Coronary artery (tissue), 2 donors: Measurements from ENCODE around the gene PDE9A.

Source experiments
- DNase-seq: peaks from one replicate; pipeline ENCODE4 v3.0.0-alpha.2; 2017; ENCODE audit warnings: low spot score
- H3K27ac ChIP-seq, 2 donors: fragments of 200-600 bp; sonication (generic); one replicate each; pipeline ENCODE4 v1.5.1; 2016 to 2019
- H3K4me3 ChIP-seq: fragments of 200-600 bp; sonication (generic); 2 replicates; pipeline ENCODE4 v1.5.1; 2016; ENCODE audit warnings: mild to moderate bottlenecking, moderate library complexity
- CTCF ChIP-seq: fragments of 200-600 bp; sonication (generic); IDR thresholded peaks from one replicate; pipeline ENCODE4 v1.5.1; 2019; ENCODE audit warnings: antibody characterized with exemption

The PDE9A gene

GRCh38 chr21:42784896-42785451 is 131.6 kb downstream of the PDE9A start:
- TF ChIP-seq CTCF: no peak
- H3K27ac ChIP-seq: no peak overlapping the region
- DNase-seq: no peak

GRCh38 chr21:42785666-42786427 is 132.4 kb downstream of the PDE9A start:
- no peak for TF ChIP-seq CTCF
- no peak for DNase-seq
- no peak overlapping the region for H3K27ac ChIP-seq
- H3K4me3 ChIP-seq: no peak overlapping the region

More at GRCh38 chr21:42784896-42785451, 131.6 kb downstream of the PDE9A start:
- H3K4me3 ChIP-seq: no peak overlapping the region

- Histone ChIP-seq H3K27ac (no peak overlapping the region), H3K4me3 (no peak overlapping the region)
- no peak for DNase-seq
- no peak for TF ChIP-seq CTCF
Measured at GRCh38 chr21:42786884-42787283, 133.5 kb downstream of the PDE9A start.

GRCh38 chr21:42787613-42788012 is 134.2 kb downstream of the PDE9A start:
- TF ChIP-seq CTCF: no peak
- no peak overlapping the region for H3K4me3 ChIP-seq
- no peak for DNase-seq
- no peak overlapping the region for H3K27ac ChIP-seq

- no peak overlapping the region for H3K27ac ChIP-seq
- H3K4me3 ChIP-seq: no peak overlapping the region
- DNase-seq: no peak
- no peak for TF ChIP-seq CTCF
Measured at GRCh38 chr21:42790520-42791065, 137.2 kb downstream of the PDE9A start.

GRCh38 chr21:42793774-42794173 is 140.4 kb downstream of the PDE9A start:
- Histone ChIP-seq H3K27ac (no peak overlapping the region), H3K4me3 (no peak overlapping the region)
- TF ChIP-seq CTCF: no peak
- no peak for DNase-seq

- no peak overlapping the region for H3K4me3 ChIP-seq
- no peak overlapping the region for H3K27ac ChIP-seq
- no peak for DNase-seq
- TF ChIP-seq CTCF: no peak
Measured at GRCh38 chr21:42794551-42794950, 141.1 kb downstream of the PDE9A start.
